Epithelial cell of proximal tubule (primary cell): ENCODE measurements around the gene ADRM1. TPM values are rescaled to one million over a fixed set of nuclear protein-coding genes. Genes with fewer than 3 reads are reported as not detected.
A peak's percentile ranks its signal among the peaks of the same experiment; 100 is the strongest.

Experiments
- DNase-seq: peaks from one replicate; pipeline ENCODE4 v3.0.0-alpha.2; 2011; ENCODE audit warnings: low read depth
- H3K4me3 ChIP-seq: 2 replicates; pipeline ENCODE4 v1.5.1; 2011; ENCODE audit warnings: low read depth, mild to moderate bottlenecking, low read length
- CTCF ChIP-seq: conservative IDR thresholded peaks from 2 replicates; pipeline ENCODE4 v1.5.1; 2012; ENCODE audit warnings: low read depth, mild to moderate bottlenecking, low read length
- total RNA-seq: library from RNA; depleted of rRNA; stranded (reverse); fragments of >200 nt; gene quantifications from 2 replicates; pipeline ENCODE4 v1.2.3, GENCODE V29; 2015

Gene ADRM1
- total RNA-seq, 1 donor from 2014 or later = 227 TPM

DNA sequence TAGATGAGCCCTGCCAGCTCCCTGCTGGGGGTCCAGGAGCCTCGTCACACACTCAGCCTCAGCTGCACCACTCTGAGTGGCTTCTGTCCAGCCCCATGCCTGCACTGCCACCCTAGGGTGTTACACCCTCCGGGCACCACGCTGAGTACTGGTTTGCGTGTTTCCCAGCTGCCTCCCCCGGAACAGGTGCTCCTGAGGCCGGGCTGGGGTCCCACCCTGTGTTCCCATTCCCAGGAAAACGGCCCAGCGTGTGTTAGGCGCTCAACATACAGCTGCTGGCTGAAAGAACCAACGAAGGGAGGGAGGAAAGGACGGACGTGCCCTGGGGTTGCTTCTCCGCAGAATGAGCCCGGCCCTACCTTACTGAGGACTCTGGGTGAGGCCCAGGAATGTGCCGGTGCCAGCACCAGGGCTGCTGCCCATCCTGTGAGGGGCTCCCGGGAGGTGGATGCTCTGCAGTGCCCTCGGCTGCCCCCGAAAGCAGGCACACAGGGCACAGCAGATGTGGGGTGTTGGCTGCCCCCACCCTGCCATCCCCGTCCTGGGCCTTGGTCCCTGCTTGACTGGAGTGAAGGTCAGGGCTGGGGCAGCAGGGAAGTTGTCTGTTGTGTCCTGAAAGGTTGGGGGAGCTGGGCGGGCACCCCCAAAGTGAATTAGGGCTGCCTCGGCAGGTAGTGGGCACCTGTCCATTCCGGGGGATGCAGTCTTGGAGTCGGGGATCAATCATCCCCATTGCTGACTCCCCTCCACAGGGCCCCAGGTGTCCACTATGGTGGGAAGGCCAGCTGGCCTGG, 48.0 kb downstream of the ADRM1 start:
- H3K4me3 ChIP-seq = no peak overlapping the region
- no peak for TF ChIP-seq CTCF
- DNase-seq = no peak

GRCh38 chr20:62351469-62352401, 48.9 kb downstream of the ADRM1 start:
- no peak for DNase-seq
- no peak overlapping the region for H3K4me3 ChIP-seq
- no peak for TF ChIP-seq CTCF

DNA sequence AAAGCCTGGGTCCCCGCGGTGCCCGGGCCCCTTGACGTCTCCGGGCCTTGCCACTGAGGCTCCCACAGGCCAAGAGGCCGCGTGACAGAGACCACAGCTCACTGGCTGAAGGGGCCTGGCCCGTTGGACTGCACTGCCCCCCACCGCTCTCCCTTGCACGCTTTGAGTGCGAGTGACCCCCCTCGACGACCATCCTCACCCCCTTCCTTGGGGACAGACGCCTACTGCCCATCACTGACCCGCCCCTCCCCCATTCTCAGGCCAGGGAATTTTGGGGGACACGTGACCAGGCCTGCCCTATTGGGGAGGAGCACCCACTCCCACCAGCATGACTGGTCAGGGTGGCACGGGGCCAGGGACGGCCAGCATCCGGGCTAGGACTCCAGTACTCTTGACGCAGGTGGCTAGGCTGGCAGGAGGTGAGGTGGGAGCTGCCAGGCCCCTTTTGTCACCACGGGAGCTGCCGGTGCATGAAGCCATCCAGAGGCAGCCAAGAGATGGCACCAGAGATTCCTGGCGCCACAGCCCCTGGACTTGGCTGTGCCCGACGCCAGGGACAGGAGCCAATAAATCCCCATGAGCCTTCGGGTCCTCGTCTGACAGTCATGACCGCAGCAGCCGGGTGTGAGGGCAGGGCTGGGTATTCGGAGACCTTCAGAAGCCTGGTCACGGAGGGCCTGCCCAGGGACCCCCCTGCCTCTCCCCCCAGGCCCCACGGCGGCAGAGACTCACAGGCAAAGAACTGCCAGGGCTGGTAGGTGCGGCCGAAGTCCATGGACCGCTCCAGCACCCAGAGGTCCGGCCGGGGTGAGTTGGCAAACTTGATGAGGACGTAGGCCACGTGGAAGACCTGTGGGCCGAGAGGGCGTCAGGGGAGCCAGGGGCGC, 49.8 kb downstream of the ADRM1 start:
- no peak overlapping the region for H3K4me3 ChIP-seq
- TF ChIP-seq CTCF = peak; percentile 47
- no peak for DNase-seq

- H3K4me3 ChIP-seq = no peak overlapping the region
- TF ChIP-seq CTCF = no peak
- no peak for DNase-seq
These were observed 50.7 kb downstream of the ADRM1 start for GRCh38 chr20:62353289-62354030.

GRCh38 chr20:62354031-62354808, 51.4 kb downstream of the ADRM1 start:
- no peak for DNase-seq
- H3K4me3 ChIP-seq = no peak overlapping the region
- no peak for TF ChIP-seq CTCF
